Vagina (tissue), 2 donors: Measurements from ENCODE around the gene MRPL37. TPM values are rescaled to one million over a fixed set of nuclear protein-coding genes. Genes with fewer than 3 reads are reported as not detected.

Source experiments
- DNase-seq, 2 donors: peaks; one replicate each; pipeline ENCODE4 v3.0.0-alpha.2; 2017; ENCODE audit errors: extremely low spot score in 2 of 2
- H3K27ac ChIP-seq: fragments of 200-600 bp; sonication (generic); one replicate; pipeline ENCODE4 v1.5.1; 2019
- H3K27me3 ChIP-seq: fragments of 200-600 bp; sonication (generic); one replicate; pipeline ENCODE4 v1.5.1; 2019
- H3K36me3 ChIP-seq, 2 donors: fragments of 200-600 bp; sonication (generic); one replicate each; pipeline ENCODE4 v1.5.1; 2017 to 2019
- H3K4me1 ChIP-seq: fragments of 200-600 bp; sonication (generic); one replicate; pipeline ENCODE4 v1.5.1; 2019
- H3K4me3 ChIP-seq, 2 donors: fragments of 200-600 bp; sonication (generic); 1 replicate in 1 of 2; 2 replicates in 1 of 2; pipeline ENCODE4 v1.5.1; 2016 to 2019
- H3K9me3 ChIP-seq: fragments of 200-600 bp; sonication (generic); one replicate; pipeline ENCODE4 v1.5.1; 2019
- POLR2A ChIP-seq, 2 donors: fragments of 450-650 bp; IDR thresholded peaks; one replicate each; pipeline ENCODE4 v1.6.1; 2017; ENCODE audit warnings: antibody characterized with exemption in 2 of 2, mild to moderate bottlenecking in 2 of 2, moderate library complexity in 2 of 2
- POLR2AphosphoS5 ChIP-seq, 2 donors: sonication (generic); formaldehyde crosslinking; IDR thresholded peaks; one replicate each; pipeline ENCODE4 v1.9.0; 2017; ENCODE audit warnings: antibody characterized with exemption in 2 of 2, mild to moderate bottlenecking in 2 of 2, low read depth in 1 of 2; ENCODE audit not compliant: insufficient read depth in 1 of 2
- intact Hi-C: fragments of 100-400 bp; cut with DNase I; formaldehyde crosslinking; loops from one replicate; pipeline ENCODE4 v1.15.1; 2023
- total RNA-seq: library from RNA; depleted of rRNA; stranded (reverse); fragments of >200 nt; gene quantifications from one replicate; pipeline ENCODE4 v1.2.3, GENCODE V29; 2016
- TF ChIP-seq, protein P1 (sequence below), 3 experiments: fragments of 450-650 bp in 2 of 3; fragments of 200-600 bp in 1 of 3; sonication (generic) in 1 of 3; IDR thresholded peaks; one replicate each; pipeline ENCODE4 v1.5.1; 2017 to 2019; ENCODE audit warnings: antibody characterized with exemption in 3 of 3, mild to moderate bottlenecking in 2 of 3, moderate library complexity in 2 of 3

MRPL37 gene
- total RNA-seq, 1 donor from 2014 or later = 45.9 TPM

- TF ChIP-seq, protein P1, sequence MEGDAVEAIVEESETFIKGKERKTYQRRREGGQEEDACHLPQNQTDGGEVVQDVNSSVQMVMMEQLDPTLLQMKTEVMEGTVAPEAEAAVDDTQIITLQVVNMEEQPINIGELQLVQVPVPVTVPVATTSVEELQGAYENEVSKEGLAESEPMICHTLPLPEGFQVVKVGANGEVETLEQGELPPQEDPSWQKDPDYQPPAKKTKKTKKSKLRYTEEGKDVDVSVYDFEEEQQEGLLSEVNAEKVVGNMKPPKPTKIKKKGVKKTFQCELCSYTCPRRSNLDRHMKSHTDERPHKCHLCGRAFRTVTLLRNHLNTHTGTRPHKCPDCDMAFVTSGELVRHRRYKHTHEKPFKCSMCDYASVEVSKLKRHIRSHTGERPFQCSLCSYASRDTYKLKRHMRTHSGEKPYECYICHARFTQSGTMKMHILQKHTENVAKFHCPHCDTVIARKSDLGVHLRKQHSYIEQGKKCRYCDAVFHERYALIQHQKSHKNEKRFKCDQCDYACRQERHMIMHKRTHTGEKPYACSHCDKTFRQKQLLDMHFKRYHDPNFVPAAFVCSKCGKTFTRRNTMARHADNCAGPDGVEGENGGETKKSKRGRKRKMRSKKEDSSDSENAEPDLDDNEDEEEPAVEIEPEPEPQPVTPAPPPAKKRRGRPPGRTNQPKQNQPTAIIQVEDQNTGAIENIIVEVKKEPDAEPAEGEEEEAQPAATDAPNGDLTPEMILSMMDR (IDR thresholded peaks at IDR 0.05) = no peak
- TF ChIP-seq POLR2AphosphoS5 (IDR thresholded peaks at IDR 0.05; ENCODE audit: insufficient read depth in 1 of 2, low read depth in 1 of 2) (no peak), POLR2A (IDR thresholded peaks at IDR 0.05) (no peak)
- H3K9me3 ChIP-seq = no peaks in the 10 kb centered on the region
- H3K36me3 ChIP-seq = no peaks in the 10 kb centered on the region
- H3K27ac ChIP-seq = no peak overlapping the region
- no peak for DNase-seq
- intact Hi-C loops = no loop called here
- peaks cover 24% of the 10 kb centered on the region for H3K4me1 ChIP-seq
- H3K4me3 ChIP-seq = no peak overlapping the region
- no peaks in the 10 kb centered on the region for H3K27me3 ChIP-seq
Observed at GRCh38 chr1:54259546-54260140, 59.7 kb downstream of the MRPL37 start.

- H3K4me1 ChIP-seq = peaks cover 17% of the 10 kb centered on the region
- no peak overlapping the region for H3K27ac ChIP-seq
- no peak overlapping the region for H3K4me3 ChIP-seq
- no peaks in the 10 kb centered on the region for H3K9me3 ChIP-seq
- H3K36me3 ChIP-seq = no peaks in the 10 kb centered on the region
- no peaks in the 10 kb centered on the region for H3K27me3 ChIP-seq
- intact Hi-C loops = no loop called here
- TF ChIP-seq POLR2AphosphoS5 (IDR thresholded peaks at IDR 0.05; ENCODE audit: insufficient read depth in 1 of 2, low read depth in 1 of 2) (no peak), POLR2A (IDR thresholded peaks at IDR 0.05) (no peak)
- TF ChIP-seq, protein P1 (IDR thresholded peaks at IDR 0.05) = no peak
- no peak for DNase-seq
Observed at GRCh38 chr1:54260810-54261209, 60.8 kb downstream of the MRPL37 start.

- H3K36me3 ChIP-seq = no peaks in the 10 kb centered on the region
- TF ChIP-seq, protein P1 (IDR thresholded peaks at IDR 0.05) = no peak
- intact Hi-C loops = no loop called here
- H3K27ac ChIP-seq = no peak overlapping the region
- no peak for DNase-seq
- H3K4me1 ChIP-seq = peaks cover 20% of the 10 kb centered on the region
- no peak overlapping the region for H3K4me3 ChIP-seq
- H3K27me3 ChIP-seq = no peaks in the 10 kb centered on the region
- H3K9me3 ChIP-seq = no peaks in the 10 kb centered on the region
Observed at GRCh38 chr1:54262244-54262643, 62.3 kb downstream of the MRPL37 start.

GRCh38 chr1:54263601-54264226 is 63.7 kb downstream of the MRPL37 start:
- Histone ChIP-seq H3K27ac (no peak overlapping the region), H3K9me3 (no peaks in the 10 kb centered on the region), H3K4me1 (peaks cover 30% of the 10 kb centered on the region), H3K4me3 (no peak overlapping the region), H3K36me3 (no peaks in the 10 kb centered on the region), H3K27me3 (no peaks in the 10 kb centered on the region)
- TF ChIP-seq, protein P1 (IDR thresholded peaks at IDR 0.05) = no peak
- TF ChIP-seq POLR2AphosphoS5 (IDR thresholded peaks at IDR 0.05; ENCODE audit: insufficient read depth in 1 of 2, low read depth in 1 of 2) = no peak
- no peak for TF ChIP-seq POLR2A (IDR thresholded peaks at IDR 0.05)
- DNase-seq = no peak
- intact Hi-C loops = no loop called here

DNA sequence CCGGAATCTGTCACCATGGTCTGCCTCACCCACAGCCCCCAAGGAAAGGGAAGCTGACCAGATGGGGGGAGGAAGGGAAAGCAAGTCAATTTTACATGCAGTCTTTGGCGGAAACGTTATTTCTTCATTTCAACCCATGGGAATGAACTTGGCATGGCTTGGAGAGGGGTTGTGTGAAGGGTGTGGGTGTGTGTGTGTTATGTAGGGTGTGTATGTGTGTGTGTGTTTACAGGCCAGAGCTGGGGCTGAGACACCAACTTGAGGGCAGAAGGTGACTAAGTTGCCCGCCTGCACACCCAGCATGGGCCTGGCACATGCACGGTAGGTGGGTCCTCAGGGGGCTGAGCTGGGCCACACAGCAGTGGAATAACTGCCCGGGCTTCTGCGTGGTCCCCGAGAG is 65.2 kb downstream of the MRPL37 start:
- no peaks in the 10 kb centered on the region for H3K9me3 ChIP-seq
- H3K27me3 ChIP-seq = no peaks in the 10 kb centered on the region
- TF ChIP-seq POLR2AphosphoS5 (IDR thresholded peaks at IDR 0.05; ENCODE audit: insufficient read depth in 1 of 2, low read depth in 1 of 2) (no peak), POLR2A (IDR thresholded peaks at IDR 0.05) (no peak)
- TF ChIP-seq, protein P1 (IDR thresholded peaks at IDR 0.05) = no peak
- H3K4me3 ChIP-seq = no peak overlapping the region
- H3K36me3 ChIP-seq = no peaks in the 10 kb centered on the region
- no peak overlapping the region for H3K27ac ChIP-seq
- intact Hi-C loops = no loop called here
- DNase-seq = no peak
- peaks cover 44% of the 10 kb centered on the region for H3K4me1 ChIP-seq
